Measurements from ENCODE around the gene PLXNA4.

PLXNA4 gene

DNA sequence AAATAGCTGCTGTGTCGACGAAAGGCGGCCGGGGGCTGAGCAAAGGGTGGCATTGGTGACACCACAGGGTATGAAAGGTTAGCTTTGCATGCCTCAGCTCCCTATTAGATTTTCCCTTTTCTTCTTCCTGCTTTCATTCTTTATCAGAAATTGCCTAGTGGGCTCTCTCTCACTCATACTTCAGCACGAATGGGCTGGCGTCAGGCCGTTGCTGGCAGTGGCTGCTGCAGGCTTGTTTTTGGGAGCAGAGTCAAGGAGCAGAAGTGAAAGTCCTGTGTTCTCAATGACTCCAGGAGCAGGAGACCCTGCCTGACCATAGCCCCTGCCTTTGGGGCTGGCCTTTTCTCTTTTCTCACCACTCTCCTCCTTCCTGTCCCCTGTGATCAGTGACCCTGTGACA, 318.0 kb downstream of the PLXNA4 start:
- intact Hi-C loops (cut with DNase I) = no loop called here
- peak in 1 of 10 donors; percentile 32 for DNase-seq

DNA sequence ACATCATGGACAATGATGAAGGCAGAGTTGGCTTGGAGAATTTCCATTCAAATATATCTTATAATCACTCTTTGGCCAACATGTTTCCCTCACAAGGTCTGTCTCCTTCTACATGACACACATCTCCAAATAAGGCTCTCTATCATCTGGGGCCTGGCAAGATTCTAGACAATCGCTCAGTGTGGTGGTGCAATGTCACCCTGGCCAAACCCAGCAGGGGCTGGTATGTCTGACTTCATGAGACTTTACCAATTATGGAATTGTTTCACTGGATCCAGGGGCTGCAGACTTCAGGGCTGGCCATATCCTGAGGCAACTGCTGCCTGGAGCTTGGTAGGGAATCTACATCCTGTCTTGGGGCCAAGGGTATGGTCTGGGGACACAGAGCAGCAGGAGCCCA, 319.0 kb downstream of the PLXNA4 start:
- intact Hi-C loops (cut with DNase I) = no loop called here

DNA sequence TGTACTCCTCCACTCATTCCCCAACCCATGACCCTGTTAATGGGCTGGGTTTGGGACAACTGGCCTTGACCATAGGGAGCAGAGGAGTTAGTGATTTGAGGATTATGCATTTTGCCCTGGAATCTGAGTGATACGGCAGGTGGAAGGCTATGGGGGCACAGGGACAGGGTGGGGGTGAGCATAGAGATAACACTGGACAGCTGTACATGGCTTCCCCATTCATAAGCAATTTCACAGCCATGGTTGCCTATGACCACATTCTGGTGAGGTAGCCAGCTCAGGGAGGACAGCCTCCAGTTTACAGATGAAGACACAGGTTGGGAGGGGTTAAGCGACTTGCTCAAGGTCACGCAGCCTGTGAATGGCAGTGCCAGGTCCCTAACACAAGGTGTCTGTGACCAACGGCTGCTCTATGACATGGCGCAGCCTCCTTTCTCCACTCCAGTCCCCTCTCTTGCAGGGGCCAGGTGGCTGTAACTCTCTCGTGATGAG, 319.5 kb downstream of the PLXNA4 start:
- DNase-seq = no peak
- intact Hi-C loops (cut with DNase I) = no loop called here

More for the DNA sequence above, 319.0 kb downstream of the PLXNA4 start:
- peak in 1 of 10 donors; percentile 27 for DNase-seq

DNA sequence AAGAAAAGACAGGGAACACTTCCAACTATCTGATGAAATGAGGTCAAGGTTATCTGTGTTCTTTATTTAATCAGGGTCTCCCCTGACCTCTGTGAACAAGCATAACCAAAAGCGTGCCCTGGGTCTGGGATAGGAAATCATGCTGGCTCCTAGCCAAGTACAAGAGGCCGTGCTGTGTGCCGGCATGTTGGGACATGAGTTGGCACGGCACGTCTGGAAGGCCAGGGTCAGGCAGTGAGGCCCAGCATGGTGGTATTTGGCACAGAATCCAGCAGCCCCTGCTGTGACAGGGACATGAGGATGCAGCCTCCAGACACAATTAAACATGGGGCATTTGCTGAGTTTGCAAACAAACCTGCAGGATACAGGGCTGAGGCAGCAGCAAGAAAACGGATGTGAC, 320.4 kb downstream of the PLXNA4 start:
- DNase-seq = no peak
- intact Hi-C loops (cut with DNase I) = no loop called here

DNA sequence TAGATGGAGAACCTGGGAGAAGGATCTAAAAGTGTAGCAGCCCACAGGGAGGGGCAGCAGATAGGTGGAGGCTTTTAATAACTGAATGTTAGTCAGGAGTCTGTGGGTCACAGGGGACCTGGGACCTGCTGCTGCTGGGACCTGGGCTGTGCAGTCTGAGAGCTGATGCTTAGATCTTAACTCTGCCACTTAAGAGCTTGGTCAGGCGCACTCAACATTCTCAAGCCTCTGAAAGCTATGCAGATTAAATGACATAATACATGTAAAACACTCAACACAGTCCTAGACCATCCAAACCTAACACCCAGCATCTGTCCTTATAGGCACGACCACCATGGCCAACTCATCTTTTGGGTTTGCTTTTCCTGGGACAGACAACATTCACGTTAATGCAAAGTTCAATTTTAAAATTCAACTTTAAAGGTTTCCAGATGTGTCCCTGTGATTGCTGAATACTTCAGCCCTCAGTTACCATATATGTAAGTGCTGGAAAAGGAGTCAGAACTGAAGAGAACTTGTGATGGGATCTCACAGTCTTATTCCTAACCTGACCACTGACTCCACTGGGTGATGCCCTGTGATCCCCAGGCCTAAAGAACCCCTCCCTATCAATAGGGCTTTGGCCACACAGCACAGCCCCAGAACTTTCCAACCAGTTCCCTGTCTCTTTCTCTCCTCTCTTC, 321.0 kb downstream of the PLXNA4 start:
- intact Hi-C loops (cut with DNase I) = no loop called here

DNA sequence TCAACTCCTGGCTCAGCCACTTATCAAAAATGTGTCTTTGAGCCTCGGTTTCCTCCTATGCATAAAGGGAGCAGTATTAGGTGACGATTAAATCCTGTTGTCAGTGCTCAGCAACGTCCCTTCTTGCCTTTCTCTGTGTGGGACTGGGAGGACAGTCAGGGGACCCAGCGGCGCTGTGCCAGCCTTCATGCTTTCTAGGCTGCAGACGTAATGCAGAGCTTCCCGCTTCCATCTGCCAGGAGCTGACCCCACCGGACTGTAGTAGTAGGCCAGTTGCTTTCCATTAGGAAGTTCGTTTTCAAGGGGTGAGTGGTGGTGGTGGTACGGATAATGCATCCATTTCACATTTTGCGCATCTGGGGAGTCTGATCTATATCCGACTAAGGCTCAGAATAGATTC, 321.8 kb downstream of the PLXNA4 start:
- DNase-seq = no peak
- intact Hi-C loops (cut with DNase I) = no loop called here

More for the DNA sequence above, 321.0 kb downstream of the PLXNA4 start:
- DNase-seq = no peak

DNA sequence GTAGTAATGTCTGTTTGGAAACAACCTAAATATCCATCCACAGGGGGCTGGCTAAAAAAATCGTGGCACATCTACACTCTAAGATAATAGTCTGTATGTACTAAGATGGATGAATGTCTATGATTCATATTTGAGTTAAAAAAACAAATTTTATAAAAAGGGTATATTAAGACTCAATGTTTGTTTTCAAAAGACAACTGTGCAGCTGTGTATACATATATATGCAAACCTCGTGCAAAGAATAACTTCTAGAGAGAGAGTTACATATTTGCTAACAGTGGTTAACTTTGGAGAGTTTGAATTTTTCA, 323.5 kb downstream of the PLXNA4 start:
- no peak for DNase-seq
- intact Hi-C loops (cut with DNase I) = loop anchor here (1.0 to 2.0 kb wide), 2 partner anchors 307 to 564 kb away; no protein-coding TSS in a partner anchor

DNA sequence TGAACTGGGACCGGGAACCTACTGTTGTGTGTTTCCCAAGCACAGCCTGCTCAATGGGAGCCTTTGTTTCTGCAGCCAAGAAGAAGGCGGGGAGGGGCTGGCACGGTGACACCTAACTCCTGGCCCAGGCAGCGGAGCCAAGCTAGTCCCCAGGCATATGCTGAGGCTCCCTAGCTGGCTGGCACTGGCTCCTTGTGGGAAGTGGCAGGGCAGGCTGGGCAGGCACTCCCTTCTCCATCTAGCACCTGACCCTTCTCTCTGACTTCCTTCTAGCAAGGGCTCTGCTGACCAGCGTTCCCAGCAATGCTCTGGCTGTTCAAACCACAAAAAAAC, 325.0 kb downstream of the PLXNA4 start:
- DNase-seq = peak; percentile 60 to 96 (median 76)
- intact Hi-C loops (cut with DNase I) = loop anchor here (2.0 kb wide), 1 partner anchor 392 kb away; no protein-coding TSS in a partner anchor

DNA sequence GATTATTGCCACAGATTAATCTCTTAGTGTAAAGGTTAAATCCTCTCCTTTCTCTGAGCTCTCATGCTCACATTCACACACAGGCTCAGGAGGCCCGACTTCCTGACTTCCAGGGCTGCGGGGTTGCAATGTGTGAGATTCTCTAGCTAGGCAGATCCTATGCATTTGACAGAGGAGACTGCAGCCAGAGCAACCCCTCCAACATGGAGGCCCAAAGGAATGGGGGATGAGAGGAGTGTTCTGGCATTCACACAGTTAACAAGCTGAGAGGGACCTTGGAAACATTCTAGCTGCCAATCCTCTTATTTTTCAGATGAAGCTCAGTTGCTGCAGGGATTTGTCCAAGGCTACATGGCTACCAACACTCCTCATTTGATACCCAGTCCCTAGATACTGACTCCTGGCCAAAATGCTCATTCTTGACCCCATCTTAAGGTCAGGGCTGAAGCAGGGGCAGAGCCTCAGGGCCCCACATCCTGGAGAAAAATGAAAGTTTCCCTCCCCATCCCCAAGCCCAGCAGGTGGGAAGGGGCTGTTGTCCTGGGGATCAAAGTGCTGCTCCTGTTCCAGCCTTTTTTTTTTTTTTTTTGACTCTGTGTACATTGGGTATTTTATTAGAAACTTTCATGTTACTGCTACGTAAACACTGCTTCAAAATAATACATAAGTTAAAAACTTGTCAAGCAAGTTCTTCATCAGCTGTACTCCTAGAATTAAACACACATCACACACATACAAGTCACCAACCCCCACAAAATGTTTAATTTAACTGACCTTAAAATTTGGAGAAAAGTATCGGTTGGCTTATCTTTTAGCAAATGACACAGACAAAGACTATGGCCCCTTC, 325.6 kb downstream of the PLXNA4 start:
- no peak for DNase-seq
- intact Hi-C loops (cut with DNase I) = loop anchor here (2.0 kb wide), 1 partner anchor 392 kb away; no protein-coding TSS in a partner anchor

DNA sequence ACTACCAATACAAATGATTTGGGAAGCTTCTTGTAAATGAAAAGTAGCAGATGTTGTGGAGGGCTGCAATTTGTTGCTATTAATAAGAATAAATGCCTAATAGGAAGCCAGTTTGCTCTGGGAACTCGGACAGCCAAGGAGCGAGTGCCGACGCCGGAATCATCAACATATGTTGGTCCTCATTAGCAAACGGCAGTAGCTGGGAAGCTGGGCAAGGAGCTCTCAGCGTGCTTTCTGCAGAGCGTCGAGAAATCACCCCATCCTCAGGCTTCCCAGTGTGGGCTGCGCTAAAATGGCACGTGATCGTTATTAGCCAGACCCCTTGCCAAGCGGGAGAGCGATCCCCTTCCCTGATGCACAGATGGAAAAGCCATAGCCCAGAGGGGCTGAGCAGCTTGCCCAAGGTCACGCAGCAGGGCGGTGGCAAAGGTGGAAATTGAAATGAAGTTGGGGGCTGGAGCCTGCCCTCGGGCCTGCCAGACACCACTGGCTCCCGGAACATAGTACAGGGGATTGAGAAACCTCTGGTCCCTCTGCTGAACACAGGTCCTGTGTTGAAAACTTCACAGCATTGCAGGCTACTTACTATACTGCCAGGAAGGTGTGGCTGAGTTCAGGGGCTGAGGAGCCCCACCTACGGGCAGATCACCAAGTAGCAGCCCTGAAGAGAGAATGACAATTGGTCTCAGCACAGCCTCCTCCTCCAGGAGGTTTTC, 326.9 kb downstream of the PLXNA4 start:
- intact Hi-C loops (cut with DNase I) = no loop called here
- no peak for DNase-seq

DNA sequence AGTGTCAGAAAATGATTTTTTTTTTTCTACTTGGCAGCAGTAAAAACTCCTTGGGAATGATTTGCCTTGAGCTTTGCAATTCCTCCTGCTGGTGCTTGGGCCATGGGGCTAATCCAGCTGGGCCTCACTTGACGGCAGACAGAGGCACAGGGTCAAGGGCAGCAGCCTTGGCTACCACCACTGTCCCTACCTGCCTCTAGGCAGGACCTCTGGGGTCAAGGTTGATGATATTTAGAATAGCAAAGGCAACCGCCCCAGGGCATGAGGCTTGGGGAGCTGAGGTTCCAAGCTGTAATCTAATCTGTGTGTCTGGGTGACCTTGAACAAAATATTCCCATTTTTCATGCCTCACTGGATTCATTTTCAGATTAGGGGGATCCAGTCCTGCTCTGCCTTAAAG, 327.4 kb downstream of the PLXNA4 start:
- DNase-seq = no peak
- intact Hi-C loops (cut with DNase I) = no loop called here

DNA sequence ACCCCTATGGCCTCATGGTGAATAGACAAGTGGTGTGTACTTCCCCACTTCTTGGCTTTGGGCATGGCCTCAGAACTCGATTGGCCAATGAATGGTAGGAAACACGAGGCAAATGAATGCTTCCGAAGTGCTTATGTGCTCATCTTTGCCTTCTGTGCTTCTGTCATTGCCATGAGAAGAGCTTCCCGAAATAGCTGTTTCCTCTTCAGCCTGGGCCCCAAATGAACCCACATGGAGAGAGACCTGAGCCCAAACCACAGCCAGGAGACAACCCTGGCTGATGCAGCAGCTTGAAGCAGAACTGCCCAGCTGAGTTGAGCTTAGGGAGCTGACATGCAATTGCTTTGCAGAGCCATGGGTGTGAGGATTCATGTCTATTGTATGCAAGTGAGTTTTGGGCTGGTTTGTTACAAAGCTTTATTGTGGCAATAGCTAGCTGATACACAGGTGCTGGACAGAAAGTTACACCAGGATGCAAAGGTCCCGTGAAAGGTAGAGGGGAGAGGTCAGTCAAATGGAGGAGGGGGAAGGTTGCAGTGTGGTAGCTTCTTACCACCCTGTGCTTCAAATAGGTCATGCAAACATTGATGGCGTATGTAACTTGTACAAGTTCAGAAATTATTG, 328.2 kb downstream of the PLXNA4 start:
- no peak for DNase-seq
- intact Hi-C loops (cut with DNase I) = no loop called here

DNA sequence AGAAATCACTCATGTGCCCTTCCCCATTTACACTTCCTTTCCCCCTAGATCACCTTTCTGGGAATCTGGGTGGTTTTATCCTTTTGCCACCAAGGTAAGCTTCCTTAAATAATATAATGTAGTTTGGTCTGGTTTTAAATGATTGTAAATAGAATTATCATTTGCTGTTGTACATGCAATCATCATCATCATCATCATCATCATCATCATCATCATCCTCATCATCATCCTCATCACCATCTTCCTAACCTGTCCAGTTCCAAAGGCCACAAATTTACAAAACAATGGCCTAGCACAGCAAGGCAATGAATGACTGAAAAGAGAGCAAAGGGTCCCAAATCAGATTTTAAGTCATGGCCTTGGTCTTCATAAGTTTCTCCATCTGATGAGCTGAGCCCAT, 329.7 kb downstream of the PLXNA4 start:
- DNase-seq = no peak
- intact Hi-C loops (cut with DNase I) = no loop called here

DNA sequence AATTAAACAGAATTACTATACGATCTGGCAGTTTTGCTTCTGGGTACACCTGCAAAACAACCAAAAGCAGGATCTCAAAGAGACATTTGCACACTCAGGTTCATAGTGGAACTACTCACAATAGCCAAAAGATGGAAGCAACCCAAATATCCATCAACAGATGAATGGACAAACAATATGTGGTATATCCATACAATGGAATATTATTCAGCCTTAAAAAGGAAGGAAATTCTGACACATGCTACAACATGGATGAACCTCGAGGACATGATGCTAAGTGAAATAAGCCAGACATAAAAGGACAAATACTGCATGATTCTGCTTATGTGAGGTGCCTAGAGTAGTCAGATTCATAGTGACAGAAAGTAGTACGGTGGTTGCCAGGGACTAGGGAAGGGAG, 330.7 kb downstream of the PLXNA4 start:
- DNase-seq = no peak
- intact Hi-C loops (cut with DNase I) = no loop called here

DNA sequence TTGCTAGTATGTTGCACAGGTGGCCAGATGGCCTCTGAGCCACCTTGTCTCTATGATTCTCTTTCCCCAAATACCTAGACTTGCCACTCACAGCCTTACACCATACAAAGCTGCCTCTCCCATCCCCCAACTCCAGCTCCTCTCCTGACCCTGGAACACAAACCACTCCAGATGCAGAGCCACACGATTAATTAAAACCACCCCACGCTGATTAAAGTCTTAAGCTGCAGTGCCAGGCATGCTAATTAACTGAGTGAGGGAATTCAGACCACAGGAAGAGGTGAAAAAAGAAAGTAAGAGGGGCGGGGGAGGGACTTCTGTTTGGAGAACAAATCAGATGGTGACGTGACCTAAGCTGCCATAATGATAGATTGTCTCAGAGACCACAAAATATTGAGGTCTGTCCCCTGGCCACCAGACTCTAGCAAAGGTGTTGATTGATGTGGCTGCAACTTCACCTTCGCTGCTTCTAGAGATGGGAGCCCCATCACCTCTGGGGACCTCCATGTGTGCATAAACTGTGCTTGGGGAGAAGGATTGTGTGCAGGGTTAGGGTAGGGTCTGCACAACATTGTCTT, 331.3 kb downstream of the PLXNA4 start:
- DNase-seq = no peak
- intact Hi-C loops (cut with DNase I) = no loop called here

DNA sequence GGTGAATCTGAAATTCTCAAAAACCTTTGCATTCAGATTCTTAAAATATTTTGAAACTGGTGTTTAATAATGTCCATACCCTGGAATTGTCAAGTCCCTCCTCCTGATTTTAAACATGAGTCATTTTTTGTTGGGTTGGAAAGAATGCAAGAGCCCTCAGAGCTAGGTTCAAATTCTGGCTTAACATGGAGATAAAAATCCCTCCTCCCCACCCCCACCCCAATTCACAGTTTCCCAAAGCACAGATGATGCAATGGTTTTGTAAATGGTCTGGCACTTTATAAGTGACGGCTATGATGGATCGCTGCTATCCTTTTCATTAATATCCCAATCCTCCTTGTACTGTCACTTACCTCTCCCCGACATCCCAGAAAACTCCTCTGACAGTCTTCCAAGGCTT, 332.8 kb downstream of the PLXNA4 start:
- intact Hi-C loops (cut with DNase I) = no loop called here
- no peak for DNase-seq

DNA sequence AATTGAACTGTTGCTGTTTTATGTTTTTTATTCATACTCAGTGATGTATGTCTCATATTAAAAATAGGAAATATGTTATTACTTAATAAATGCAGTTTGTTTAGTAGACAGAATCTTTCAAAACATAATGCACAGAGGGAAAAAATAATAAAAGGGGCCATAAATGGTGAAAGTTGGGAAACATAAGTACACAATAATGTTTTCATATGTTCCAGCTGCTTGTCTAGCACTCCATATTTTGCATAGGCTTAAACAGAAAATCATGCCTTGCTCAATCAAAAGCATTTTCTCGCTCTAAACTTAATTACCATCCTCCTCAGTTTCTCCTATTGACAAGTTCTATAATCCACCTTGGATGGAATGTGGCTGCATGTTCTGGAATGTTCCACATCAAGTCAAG, 333.2 kb downstream of the PLXNA4 start:
- no peak for DNase-seq

DNA sequence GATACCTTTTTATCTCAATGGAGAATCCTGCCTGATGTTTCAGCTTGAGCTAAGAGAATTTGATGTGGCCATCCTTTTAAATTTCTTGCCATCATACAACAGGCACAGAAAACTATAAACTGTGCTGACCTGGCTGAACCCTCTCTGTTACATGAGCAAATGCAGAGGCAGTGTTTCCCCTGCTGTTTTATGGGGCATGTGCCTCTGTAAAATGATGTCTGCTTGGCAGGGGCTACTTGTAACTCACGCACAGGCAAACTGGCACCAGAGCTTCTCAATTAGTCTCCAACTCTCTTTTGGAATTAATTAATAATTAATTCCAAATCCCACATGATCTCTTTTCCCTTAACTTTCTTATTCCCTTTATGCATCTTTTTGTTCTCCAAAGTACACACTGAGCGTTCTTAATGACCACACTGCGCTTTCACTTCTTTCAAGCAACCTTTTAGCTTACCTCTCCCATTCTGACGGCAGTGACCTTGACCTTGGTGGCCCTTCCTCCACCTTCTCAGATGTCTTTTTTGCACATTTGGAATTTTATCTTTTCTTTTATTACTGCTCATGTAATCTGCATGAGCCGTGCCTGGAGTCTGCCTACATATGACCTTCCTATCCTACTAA, 334.0 kb downstream of the PLXNA4 start:
- intact Hi-C loops (cut with DNase I) = no loop called here
- DNase-seq = no peak

More for the DNA sequence above, 333.2 kb downstream of the PLXNA4 start:
- intact Hi-C loops (cut with DNase I) = no loop called here

DNA sequence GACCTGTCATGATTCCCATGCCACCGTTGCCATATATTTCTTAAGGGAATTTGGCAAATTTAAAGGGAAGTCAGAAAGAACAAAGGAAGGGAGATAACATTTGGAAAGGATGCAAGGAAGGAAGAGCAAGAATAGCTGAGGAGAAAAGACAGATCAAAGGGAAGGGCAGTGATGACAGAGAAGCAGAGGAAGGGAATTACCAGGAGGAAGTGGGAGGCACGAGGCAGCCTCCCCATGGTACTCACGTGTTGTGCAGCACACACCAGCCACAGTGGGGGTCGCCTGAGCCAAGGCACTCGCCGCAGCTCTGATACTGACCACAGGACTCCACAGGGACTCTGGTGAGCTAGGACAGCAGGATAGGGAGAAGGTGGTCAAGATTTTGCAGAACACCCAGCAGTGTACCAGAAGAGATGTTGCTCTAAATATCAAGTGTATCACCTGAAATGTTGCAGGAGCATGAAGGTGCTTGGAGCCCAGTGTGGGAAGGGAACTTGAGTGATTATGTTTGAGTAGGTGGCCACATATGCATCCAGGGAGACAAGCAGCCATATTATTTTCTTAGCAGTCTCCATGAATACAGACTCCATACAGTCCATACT, 335.3 kb downstream of the PLXNA4 start:
- no peak for DNase-seq
- intact Hi-C loops (cut with DNase I) = no loop called here

DNA sequence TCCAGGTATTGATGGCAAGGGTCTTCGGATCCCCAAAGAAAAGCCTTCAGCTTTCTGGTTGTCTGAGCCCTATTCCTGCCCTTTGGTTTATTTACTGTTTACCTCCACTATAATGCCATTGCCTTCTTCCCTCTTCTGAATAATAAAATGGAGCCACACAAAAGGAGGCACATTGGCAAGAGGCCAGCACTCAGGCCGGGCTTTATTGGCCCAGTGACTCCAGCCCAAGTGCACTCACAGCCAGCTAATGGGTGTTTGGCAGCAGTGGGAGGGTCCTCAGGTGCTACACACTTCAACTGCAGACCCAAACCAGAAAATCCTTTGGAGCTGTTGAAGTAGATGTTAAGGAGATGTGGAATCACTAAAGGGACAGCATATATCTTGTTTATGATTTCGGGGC, 336.0 kb downstream of the PLXNA4 start:
- DNase-seq = no peak
- intact Hi-C loops (cut with DNase I) = no loop called here

All from posterior cingulate gyrus (tissue), 11 donors.